ENCODE measurements around the gene HES6. TPM values are rescaled to one million over a fixed set of nuclear protein-coding genes. Genes with fewer than 3 reads are reported as not detected.

HES6 gene
- total and polyA plus RNA-seq, 8 donors: 4.9 to 22.7 (median 16.0) TPM

GRCh38 chr2:238251986-238252385 is 12.1 kb upstream of the HES6 start:
- Histone ChIP-seq H3K9me3 (no peaks in the 10 kb centered on the region), H3K27me3 (no peaks in the 10 kb centered on the region), H3K4me1 (peaks cover 0 to 3% (median 3%) of the 10 kb centered on the region in 3 donors), H3K36me3 (peaks cover 5 to 77% (median 16%) of the 10 kb centered on the region in 3 donors), H3K4me3 (no peak overlapping the region), H3K27ac (no peak overlapping the region)
- DNase-seq: no peak
- intact Hi-C loops (cut with DNase I): loop anchor here in 1 of 3 donors (5.0 kb wide), 1 partner anchor 75 kb away; no protein-coding TSS in a partner anchor
- FAIRE-seq: no peak
- no peak for TF ChIP-seq CTCF (IDR thresholded peaks at IDR 0.05)
- WGBS, 2 donors: 89 to 93% methylated on average over 8 to 11 of the region's 11 CpGs
- no peak for ATAC-seq

GRCh38 chr2:238251331-238251730 is 11.5 kb upstream of the HES6 start:
- peak in 1 of 6 donors; percentile 25 for DNase-seq
- Histone ChIP-seq H3K27ac (no peak overlapping the region), H3K27me3 (no peaks in the 10 kb centered on the region), H3K4me1 (no peaks in the 10 kb centered on the region), H3K36me3 (peaks cover 5 to 78% (median 16%) of the 10 kb centered on the region in 3 donors), H3K4me3 (no peak overlapping the region), H3K9me3 (no peaks in the 10 kb centered on the region)
- WGBS, 2 donors: 95% methylated on average over 12 of the region's 12 CpGs
- no peak for ATAC-seq
- intact Hi-C loops (cut with DNase I): loop anchor here in 1 of 3 donors (5.0 kb wide), 1 partner anchor 76 kb away; no protein-coding TSS in a partner anchor
- FAIRE-seq: no peak
- no peak for TF ChIP-seq CTCF (IDR thresholded peaks at IDR 0.05)

GRCh38 chr2:238250896-238251295 is 11.1 kb upstream of the HES6 start:
- DNase-seq: peak in 1 of 6 donors; percentile 24
- no peak for ATAC-seq
- intact Hi-C loops (cut with DNase I): loop anchor here in 1 of 3 donors (5.0 kb wide), 1 partner anchor 76 kb away; no protein-coding TSS in a partner anchor
- Histone ChIP-seq H3K27me3 (no peaks in the 10 kb centered on the region), H3K36me3 (peaks cover 5 to 73% (median 16%) of the 10 kb centered on the region in 3 donors), H3K4me1 (no peaks in the 10 kb centered on the region), H3K4me3 (no peak overlapping the region), H3K27ac (no peak overlapping the region), H3K9me3 (no peaks in the 10 kb centered on the region)
- 94 to 95% methylated on average over 7 of the region's 7 CpGs for WGBS, 2 donors
- FAIRE-seq: no peak
- TF ChIP-seq CTCF (IDR thresholded peaks at IDR 0.05): no peak

GRCh38 chr2:238247841-238248453 is 8.1 kb upstream of the HES6 start:
- no peaks in the 10 kb centered on the region for H3K27me3 ChIP-seq
- H3K4me3 ChIP-seq: no peak overlapping the region
- no peak for ATAC-seq
- no peaks in the 10 kb centered on the region for H3K9me3 ChIP-seq
- no peak overlapping the region for H3K27ac ChIP-seq
- 82 to 86% methylated on average over 10 of the region's 10 CpGs for WGBS, 2 donors
- no peak for FAIRE-seq
- DNase-seq: no peak
- H3K36me3 ChIP-seq: peaks cover 3 to 53% (median 12%) of the 10 kb centered on the region in 3 donors
- intact Hi-C loops (cut with DNase I): no loop called here
- H3K4me1 ChIP-seq: peaks cover 0 to 7% (median 4%) of the 10 kb centered on the region in 3 donors
- no peak for TF ChIP-seq CTCF (IDR thresholded peaks at IDR 0.05)
